NCI-H2029 (cell line): ENCODE data around the gene MROH2B.

Experiments used
- DNase-seq: peaks from one replicate; lab custom pipeline; 2025; lab: John Stamatoyannopoulos, UW

MROH2B gene

DNA sequence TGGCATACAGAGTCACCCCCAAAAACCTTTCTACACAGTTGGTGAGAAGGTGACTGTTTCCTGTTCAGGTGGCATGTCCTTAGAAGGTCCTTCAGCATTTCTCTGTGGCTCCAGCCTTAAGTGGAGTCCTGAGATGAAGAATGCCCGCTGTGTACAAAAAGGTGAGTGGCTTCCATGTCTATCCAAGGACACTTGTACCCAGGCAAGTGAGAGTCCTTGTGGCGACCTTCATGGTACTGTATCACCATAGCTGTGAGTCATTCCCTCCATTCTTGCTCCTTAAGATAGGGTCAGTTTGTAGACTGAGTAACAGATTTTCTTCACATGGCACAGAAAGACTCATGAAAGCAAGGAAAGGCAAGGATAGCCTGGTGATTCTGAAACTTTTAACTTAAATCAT lies 98.7 kb downstream of the MROH2B start:
- DNase-seq, result no peak

DNA sequence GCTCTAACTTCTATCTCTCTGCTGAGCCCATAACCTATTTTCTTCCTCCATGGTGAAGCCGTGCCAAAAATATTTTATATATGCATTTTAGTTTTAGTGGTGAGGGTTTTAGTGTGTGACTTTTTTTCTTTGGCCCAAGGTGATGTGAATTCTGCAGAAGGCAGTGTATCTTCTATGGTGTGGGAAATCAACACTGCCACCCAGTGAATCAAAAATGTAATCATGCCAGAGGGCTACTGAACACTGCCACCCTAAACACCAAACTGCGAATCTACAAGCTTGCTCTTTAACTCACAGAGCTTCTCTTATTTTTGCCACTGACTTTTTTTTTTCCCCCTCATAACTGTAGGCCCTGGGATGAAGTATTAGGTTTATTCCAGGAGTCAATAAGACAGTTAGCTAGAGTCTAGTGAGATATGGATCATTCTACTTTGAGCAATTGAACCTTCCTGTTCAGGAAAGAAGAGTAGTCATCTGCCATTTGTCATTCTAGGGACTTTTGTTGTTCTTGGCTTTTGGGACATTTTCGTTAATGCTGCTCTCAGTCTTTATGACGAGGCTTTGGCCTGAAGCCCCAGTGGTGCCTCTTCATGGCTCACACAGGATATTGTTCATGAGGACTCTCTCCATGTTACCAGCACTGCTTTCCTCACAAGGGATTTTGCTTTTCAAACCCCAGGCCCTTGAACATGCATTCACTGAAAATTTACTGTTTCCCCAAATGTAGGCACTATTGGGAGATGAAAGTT lies 108.8 kb downstream of the MROH2B start:
- DNase-seq, result no peak

DNA sequence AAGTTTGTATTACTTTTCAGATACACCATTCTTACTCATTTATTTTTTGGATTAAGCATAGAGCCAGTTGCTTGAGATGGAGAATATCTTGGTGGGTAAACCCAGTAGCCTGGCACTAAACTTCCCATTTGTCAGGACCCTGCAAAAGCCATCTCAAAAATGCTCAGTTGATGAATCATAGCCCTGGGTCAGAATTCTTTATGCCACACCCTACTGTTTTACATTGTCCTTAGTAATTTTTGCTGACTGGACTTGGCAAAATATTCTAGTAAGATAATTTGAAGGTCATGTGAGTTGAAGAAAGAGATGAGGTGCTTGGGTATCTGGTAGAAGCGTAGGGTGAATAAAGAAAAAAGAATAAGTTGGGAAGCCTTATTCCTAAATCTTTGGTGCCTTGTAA lies 111.1 kb downstream of the MROH2B start:
- no peak for DNase-seq

DNA sequence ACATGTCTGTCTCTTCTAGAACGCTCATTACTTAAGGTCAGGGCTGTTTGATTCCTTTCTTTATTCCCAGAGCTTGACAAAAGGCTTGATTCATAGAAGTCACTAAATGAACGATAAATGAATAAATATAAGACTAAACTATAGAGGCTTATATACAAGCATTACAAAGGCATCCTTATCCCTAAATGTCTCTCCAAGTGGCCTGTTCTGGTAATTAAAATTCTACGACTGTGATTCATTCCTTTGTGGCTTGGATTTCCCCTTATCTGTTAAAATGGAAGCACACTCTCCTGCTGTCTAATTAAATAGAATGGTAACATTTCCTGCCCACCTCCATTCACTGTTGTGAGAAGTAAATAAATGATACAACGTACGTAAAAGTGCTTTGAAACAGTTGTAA lies 112.3 kb downstream of the MROH2B start:
- DNase-seq, result no peak

DNA sequence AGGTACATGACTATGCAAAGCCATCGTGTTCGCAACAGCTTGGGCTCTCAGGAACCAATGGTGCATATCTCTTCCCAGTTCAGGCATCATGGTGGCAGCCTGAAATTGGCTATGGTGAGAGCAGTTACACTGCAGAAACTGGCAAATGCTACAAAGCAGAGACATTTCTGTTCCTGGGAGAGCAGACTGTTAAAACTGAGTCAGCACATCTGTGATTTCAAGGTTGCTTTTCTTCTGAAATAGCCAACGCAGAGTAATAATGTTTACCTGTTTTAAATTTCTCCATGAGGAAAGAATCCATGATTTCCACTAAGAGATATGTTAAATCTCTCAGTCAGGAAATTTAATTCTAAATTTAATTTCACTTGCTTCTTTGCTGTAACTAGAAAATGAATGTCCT lies 114.1 kb downstream of the MROH2B start:
- no peak for DNase-seq

DNA sequence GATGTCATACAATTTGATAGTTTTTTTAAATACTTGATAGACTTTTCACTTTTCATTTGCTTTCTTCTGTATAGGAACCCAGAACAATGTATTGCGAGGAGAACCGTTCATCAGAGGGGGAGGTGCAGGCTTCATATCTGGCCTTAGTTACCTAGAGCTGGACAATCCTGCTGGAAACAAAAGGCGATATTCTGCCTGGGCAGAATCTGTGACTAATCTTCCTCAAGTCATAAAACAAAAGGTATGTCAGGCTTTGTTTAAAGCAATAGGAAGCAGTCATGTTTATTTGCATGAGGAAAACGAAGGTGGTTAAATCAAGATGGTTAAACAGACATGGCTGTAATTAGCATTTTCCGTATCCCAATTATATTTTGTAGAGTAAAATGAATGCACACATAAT lies 115.8 kb downstream of the MROH2B start:
- DNase-seq, result no peak
